ENCODE results near the gene MARCHF4.

The MARCHF4 gene

GRCh38 chr2:216371721-216372702 lies at the start of gene MARCHF4:
TSS of gene MARCHF4 (minus strand) at chr2:216372483. CDS start at chr2:216370260, 2,223 bp downstream.
- DNase-seq, result peak; percentile 80 to 89

DNA sequence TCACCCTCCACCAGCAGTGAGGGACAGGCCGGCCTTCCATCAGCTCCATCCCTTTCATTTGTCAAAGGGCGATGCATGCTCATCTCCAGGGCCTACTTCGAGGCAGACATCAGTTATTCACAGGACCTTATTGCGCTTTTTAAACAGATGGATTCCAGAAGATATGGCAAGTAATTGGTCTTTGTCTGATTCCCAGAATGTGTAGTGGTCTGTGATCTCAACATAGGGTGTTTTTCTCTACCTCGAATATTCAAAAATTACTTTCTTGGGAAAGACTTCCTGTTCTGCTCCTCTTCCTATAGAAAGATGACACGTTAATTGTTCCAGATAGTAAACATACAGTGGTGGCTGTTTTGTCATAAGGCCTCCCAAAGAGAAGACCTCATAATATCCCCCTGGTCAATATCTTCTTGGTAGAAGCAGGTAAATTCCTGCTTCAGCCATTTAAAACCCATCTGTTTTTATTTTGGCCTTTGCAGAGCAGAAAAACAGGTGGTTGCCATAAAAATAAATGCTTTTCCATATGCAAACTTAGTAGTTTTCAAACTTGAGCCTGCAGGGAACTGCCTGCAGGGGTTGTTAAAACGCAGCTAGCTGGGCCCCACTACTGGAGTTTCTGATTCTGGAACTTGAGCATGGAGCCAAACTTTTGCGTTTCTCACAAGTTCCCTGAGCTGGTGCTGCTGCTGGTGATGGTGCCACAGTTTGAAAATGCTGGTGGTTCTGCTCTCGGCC lies 48.3 kb upstream of the MARCHF4 start:
- no peak for DNase-seq

DNA sequence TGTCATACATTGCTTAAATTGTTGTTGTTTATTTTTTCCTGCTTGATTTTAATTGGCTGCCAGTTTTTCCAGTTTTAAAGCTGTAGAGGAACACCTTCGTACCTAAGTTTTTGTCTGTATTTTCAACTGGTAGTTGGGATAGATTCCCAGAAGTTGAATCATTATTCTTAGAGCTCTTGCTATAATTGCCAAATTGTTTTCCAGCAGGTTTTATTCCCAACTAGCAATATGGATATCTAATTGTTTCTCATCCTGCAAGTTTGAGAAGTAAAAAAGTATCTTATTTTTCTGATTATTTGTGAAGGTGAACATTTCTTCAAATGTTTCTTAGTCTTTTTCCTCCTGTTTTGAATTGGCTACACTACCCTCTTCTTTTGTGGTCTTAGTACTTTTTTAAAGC lies 46.7 kb upstream of the MARCHF4 start:
- DNase-seq, result no peak

DNA sequence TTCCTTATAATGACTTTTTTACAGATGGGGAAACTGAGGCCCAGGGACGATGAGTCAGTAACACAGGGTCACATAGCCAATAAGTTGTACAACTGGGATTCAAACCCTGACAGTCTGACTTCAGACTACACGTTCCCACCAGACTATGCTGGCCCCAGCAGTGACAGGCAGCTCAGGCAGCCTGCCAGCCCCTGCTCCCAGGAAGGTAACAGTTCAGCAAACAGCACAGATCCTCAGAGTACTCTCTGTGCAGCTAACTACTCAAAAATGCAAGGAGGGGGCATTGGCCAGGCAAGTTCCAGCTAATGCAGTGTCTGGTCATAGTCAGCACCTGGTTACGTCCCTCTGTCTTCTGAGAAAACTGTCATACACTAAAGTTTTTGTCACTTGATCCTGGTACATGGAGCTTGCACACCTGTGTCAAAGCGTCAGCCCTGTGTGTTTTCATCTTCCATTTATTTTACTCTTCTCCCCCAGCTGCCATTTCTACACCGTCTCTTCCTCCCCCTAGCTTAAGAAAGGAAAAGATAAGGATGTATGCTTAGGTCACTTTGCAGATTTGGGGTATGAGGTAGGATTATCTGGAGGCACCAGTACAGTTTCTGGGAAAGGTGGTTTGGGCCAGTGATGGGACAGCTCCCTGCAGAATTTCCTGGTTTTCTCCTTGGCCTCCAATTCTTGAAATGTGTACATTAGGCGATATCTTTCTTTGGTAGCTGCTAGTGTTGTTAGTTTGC lies 44.5 kb upstream of the MARCHF4 start:
- DNase-seq, result no peak

GRCh38 chr2:216415541-216415940 lies 43.3 kb upstream of the MARCHF4 start:
- DNase-seq, result no peak

DNA sequence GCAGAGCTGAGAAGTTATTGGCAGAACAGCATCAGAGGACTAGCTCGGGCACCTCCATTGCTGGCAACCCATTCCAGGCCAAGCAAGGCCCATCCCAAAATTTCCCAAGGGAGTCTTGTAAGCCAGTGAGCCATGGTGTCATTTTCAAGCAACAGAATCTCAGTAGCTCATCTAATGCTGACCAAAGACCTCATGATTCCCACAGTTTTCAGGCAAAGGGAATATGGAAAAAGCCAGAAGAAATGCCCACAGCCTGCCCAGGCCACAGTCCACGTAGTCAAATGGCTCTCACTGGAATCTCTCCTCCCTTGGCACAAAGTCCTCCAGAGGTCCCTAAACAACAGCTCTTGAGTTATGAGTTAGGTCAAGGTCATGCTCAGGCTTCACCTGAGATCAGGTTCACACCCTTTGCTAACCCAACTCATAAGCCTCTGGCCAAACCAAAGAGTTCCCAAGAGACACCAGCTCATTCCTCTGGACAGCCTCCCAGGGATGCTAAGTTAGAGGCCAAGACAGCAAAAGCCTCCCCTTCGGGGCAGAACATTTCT lies 42.6 kb upstream of the MARCHF4 start:
- DNase-seq, result no peak

DNA sequence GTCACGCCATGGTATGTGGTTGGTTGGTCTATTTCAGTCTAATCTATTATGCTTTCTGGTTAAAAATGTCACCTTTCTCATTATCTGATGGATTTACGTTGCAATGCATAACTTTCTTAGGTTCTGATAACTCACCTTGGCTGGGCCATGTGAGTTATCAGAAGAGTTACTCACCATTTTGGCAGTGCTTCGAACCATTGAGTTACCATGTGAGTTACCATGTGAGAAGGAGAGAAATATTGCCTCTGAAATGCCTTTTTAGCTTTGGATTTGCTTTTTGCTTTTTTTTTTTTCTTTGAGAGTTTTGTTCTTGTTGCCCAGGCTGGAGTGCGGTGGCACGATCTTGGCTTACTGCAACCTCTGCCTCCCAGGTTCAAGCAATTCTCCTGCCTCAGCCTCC lies 41.6 kb upstream of the MARCHF4 start:
- no peak for DNase-seq

DNA sequence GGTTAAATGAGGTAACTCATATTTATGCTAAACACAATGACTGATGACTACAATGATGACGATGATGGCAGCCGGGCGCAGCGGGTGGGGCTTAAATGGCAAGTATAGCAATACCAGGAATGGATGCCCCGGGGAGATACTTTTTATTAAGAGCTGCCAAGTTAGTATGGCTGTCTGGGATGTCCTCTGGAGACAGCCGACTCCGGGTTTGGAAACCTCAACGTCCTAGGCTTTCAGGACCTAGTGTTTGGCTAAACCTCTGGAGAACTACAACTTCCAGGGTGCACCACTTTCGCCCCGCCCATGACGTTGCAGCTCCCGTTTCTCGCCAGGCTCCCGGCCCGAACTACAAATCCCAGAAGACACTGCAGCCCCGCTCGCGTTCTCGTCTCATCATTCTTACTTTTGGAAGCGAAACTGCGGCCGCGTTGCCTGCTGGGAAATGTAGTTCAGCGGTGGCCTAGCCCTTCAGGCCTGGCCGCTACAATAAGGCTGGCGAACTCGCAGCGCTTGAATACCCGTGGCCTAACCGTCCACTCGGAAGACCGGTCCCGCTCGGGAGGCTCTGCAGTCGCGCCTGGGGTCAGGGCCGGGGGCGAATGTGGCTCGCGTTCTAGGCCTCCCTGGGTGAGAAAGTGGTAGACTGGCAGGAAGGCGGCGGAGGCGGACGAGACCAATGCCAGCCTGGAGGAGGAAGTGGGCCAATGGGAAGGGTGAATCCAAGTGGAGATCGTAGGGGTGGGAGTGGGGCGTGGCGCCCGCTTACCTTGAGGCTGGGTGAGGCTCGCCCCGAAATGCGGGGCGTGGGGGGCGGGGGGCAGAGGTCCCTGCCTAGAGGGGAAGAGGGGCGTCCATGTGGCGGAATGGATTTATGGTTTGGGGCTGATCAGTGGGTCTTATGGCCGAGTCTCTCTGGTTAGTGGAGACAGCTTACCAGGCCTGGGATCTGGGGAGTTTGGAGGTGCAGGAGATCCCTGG lies 40.0 kb upstream of the MARCHF4 start, which contains the start of gene SMARCAL1:
SMARCAL1 (plus strand) TSS at position 463 of the 978 bp plus-strand sequence. CDS start 2,221 bp downstream, outside the sequence.
- DNase-seq, result peak; percentile 98

DNA sequence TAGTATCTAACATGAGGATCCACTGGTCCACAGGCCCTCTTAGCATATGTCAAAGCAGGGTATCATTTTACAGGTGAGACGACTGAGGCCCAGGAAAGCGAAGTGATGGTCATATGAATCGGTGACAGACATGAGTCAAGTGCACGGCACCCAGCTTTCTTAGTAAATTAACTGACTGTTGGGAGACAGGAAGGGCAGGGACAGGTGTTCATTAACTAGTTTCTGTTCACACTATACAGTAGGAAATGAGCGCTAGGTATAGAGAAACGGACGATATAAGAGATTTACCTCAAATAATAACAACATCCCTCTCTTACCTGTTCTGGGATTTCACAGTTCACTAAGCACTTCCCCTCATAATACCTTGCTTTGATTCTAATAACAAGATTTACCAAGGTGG lies 38.3 kb upstream of the MARCHF4 start:
- DNase-seq, result no peak

GRCh38 chr2:216408426-216409290 lies 36.4 kb upstream of the MARCHF4 start:
- DNase-seq, result no peak

DNA sequence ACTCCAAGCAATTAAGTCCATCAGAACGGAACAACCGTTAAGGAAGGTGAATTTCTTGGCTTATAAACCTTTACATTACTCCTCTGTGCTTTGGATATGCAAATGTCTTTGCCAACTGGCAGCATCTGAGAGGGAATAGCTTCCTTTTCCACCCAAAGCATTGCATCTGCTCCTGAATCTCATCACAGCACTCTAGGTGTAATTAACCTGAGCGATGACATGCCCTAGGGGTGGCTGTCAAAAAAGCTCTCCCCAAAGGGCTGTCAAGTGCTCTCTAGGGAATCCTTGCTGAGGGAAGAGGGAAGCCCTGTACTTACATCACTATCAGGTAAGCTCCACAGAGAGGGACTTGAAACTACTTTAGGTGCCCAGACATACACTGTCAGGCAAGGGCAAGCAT lies 34.5 kb upstream of the MARCHF4 start:
- no peak for DNase-seq

DNA sequence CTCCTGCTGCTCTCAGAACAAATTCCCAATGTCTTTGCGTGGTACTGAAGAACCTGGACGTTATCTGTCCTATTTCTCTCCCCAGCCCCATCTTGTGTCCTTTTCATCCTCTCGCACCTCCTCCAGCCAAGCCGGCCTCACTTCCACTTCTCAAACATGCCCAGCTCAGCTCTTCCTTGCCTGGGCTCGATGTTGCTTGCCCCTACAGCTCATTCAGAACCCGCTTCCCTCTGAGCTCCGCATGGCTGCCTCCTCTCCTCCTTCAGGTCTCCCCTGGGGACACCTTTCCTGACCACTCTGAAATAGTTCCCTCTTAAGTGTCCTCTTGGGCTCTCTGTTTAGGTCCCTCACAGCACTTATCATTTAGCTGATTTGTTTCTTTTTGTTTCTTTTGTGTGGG lies 33.3 kb upstream of the MARCHF4 start:
- no peak for DNase-seq

DNA sequence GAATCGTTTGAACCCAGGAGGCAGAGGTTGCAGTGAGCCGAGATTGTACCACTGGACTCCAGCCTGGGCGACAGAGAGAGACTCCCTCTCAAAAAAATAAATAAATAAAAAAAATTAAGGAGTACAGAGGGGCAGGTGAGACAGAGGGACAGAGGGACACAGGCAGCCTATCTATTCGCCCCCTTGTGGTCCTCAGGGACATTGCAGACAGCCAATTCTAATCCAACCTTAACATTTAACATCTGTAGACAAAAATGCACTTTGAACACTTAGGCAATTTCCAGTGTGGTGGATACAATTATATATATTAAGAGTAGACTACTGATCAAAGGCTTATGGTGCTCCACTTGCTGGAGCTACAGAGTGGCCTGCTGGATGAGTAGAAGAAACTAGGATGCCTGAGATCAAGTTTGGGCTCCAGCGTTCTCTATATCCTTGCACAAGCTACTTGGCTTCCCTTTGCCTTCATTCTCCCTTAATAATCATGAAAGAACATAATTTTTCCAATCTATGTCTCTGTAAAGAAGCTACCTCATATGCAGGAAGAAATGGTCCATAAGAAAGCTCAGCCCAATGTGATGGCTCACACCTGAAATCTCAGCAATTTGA lies 31.8 kb upstream of the MARCHF4 start:
- peak; percentile 0 to 19 for DNase-seq

GRCh38 chr2:216402751-216403150 lies 30.5 kb upstream of the MARCHF4 start:
- no peak for DNase-seq

- DNase-seq, result no peak
Measured at GRCh38 chr2:216399621-216400020, 27.3 kb upstream of the MARCHF4 start.

DNA sequence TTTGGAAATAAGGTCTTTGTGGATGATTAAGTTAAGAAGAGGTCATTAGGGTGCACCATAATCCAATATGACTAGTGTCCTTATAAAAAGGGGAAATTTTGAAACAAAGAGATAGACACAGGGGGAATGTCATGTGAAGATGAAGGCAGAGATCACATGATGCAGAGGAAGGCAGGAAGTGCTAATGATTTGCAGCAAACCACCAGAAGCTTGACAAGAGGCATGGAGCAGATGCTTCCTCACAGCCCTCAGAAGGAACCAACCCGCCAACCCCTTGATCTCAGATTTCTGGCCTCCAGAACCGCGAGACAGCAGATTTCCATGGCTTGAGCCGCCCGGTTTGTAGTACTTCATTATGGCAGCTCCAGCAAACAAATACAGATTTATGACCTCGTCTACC lies 22.6 kb upstream of the MARCHF4 start:
- DNase-seq, result no peak

DNA sequence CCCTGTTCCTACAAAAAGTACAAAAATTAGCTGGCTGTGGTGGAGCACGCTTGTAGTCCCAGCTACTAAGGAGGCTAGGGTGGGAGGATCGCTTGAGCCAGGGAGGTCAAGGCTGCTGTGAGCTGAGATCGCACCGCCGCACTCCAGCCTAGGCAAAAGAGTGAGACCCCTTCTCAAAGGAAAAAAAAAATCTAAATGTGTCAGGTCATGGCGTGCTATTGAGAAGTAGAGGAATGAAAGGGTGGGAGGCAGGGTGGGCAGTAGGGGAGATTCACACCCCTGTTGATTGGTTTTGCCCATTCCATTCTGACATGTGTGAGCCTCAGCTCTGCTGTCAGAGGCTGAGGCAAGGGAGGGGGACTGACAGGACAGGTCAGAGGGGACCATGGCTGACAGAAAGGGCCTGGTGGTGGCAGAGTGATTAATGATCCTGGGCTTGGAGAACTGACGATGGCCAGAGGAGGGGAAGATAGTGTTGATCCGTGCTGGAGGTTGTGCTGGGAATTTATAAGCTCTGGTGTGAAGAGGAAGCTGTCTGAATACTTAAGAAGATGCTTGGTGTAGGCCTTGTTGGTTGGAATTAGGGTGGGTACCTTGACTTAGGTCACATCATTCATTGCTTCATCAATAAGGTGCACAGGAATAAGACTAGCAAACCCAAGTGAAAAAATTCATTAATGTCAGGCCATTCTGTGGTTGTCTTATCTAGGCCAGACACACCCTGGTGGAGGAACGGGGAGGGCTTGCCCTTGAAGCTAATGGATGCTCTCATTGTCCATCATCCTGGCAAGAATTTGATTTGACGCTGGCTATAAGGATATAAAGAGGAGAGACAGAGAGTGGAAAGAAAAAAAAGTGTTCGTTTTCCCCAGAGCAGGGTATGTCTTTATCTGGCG lies 20.9 kb upstream of the MARCHF4 start:
- DNase-seq, result no peak

- no peak for DNase-seq
Measured at GRCh38 chr2:216392018-216392562, 19.8 kb upstream of the MARCHF4 start.

GRCh38 chr2:216391401-216391800 lies 19.1 kb upstream of the MARCHF4 start:
- no peak for DNase-seq
